HepG2 (cell line): ENCODE data around the gene RGS11. TPM values are rescaled to one million over a fixed set of nuclear protein-coding genes. Genes with fewer than 3 reads are reported as not detected.

Source experiments
- ADNP ChIP-seq: sonication (generic); formaldehyde crosslinking; IDR thresholded peaks from 2 replicates; pipeline ENCODE4 v1.4.0; 2020; ENCODE audit warnings: missing genetic modification reagents
- ATF3 ChIP-seq: sonication (generic); formaldehyde crosslinking; IDR thresholded peaks from 2 replicates; pipeline ENCODE4 v1.4.0; 2020; ENCODE audit warnings: missing genetic modification reagents
- BATF2 ChIP-seq: sonication (generic); formaldehyde crosslinking; IDR thresholded peaks from 2 replicates; pipeline ENCODE4 v1.8.0; 2022; ENCODE audit warnings: mild to moderate bottlenecking, missing genetic modification reagents, moderate library complexity
- BHLHE40 ChIP-seq: IDR thresholded peaks from 2 replicates; pipeline ENCODE4 v1.6.1; 2011; ENCODE audit warnings: low read length, improper control_type of control experiment
- DR1 ChIP-seq: sonication (generic); formaldehyde crosslinking; IDR thresholded peaks from 2 replicates; pipeline ENCODE4 v1.8.0; 2021; ENCODE audit warnings: mild to moderate bottlenecking, missing genetic modification reagents, inconsistent platforms
- E2F1 ChIP-seq: sonication (generic); formaldehyde crosslinking; IDR thresholded peaks from 2 replicates; pipeline ENCODE4 v1.5.0; 2020; ENCODE audit warnings: missing genetic modification reagents
- FOXC1 ChIP-seq: sonication (generic); formaldehyde crosslinking; IDR thresholded peaks from 2 replicates; pipeline ENCODE4 v1.8.0; 2022; ENCODE audit warnings: mild to moderate bottlenecking, missing genetic modification reagents, borderline replicate concordance
- FOXO1 ChIP-seq: sonication (generic); formaldehyde crosslinking; IDR thresholded peaks from 2 replicates; pipeline ENCODE4 v1.4.0; 2020; ENCODE audit warnings: missing genetic modification reagents
- GLI4 ChIP-seq: sonication (generic); formaldehyde crosslinking; IDR thresholded peaks from 2 replicates; pipeline ENCODE4 v1.5.1; 2020; ENCODE audit warnings: missing genetic modification reagents, mild to moderate bottlenecking, moderate library complexity, borderline replicate concordance
- ISL2 ChIP-seq: sonication (generic); formaldehyde crosslinking; IDR thresholded peaks from 2 replicates; pipeline ENCODE4 v1.5.0; 2020; ENCODE audit warnings: missing genetic modification reagents
- MXD4 ChIP-seq: IDR thresholded peaks from 2 replicates; pipeline ENCODE4 v1.6.1; 2016; ENCODE audit warnings: mild to moderate bottlenecking, missing biosample characterization, missing genetic modification reagents
- NFATC3 ChIP-seq: sonication (generic); formaldehyde crosslinking; IDR thresholded peaks from 2 replicates; pipeline ENCODE4 v1.5.1; 2020; ENCODE audit warnings: mild to moderate bottlenecking, missing genetic modification reagents
- SATB2 ChIP-seq: sonication (generic); formaldehyde crosslinking; IDR thresholded peaks from 2 replicates; pipeline ENCODE4 v1.5.0; 2020; ENCODE audit warnings: missing genetic modification reagents
- SSRP1 ChIP-seq: IDR thresholded peaks from 2 replicates; pipeline ENCODE4 v1.6.1; 2016; ENCODE audit warnings: control low read depth
- ZNF180 ChIP-seq: sonication (generic); formaldehyde crosslinking; IDR thresholded peaks from 2 replicates; pipeline ENCODE4 v1.4.0; 2020; ENCODE audit warnings: low read depth, missing genetic modification reagents, borderline replicate concordance
- ZNF333 ChIP-seq: sonication (generic); formaldehyde crosslinking; IDR thresholded peaks from 2 replicates; pipeline ENCODE4 v1.4.0; 2020; ENCODE audit warnings: mild to moderate bottlenecking, missing genetic modification reagents, borderline replicate concordance
- ZNF354B ChIP-seq: sonication (generic); formaldehyde crosslinking; IDR thresholded peaks from 2 replicates; pipeline ENCODE4 v1.8.0; 2022; ENCODE audit warnings: mild to moderate bottlenecking, missing genetic modification reagents
- ZNF451 ChIP-seq: sonication (generic); formaldehyde crosslinking; IDR thresholded peaks from 2 replicates; pipeline ENCODE4 v1.5.0; 2020; ENCODE audit warnings: mild to moderate bottlenecking, missing genetic modification reagents
- ZNF552 ChIP-seq: sonication (generic); formaldehyde crosslinking; IDR thresholded peaks from 2 replicates; pipeline ENCODE4 v1.9.0; 2022; ENCODE audit warnings: missing genetic modification reagents, mild to moderate bottlenecking, borderline replicate concordance
- ZNF670 ChIP-seq: sonication (generic); formaldehyde crosslinking; IDR thresholded peaks from 2 replicates; pipeline ENCODE4 v1.8.0; 2022; ENCODE audit warnings: mild to moderate bottlenecking, missing genetic modification reagents, borderline replicate concordance
- polyA plus RNA-seq, 8 experiments: library from polyadenylated mRNA; depleted of rRNA in 3 of 8; stranded (reverse) in 7 of 8; unstranded in 1 of 8; fragments of >200 nt; fragmentation: Illumina TruSeq in 4 of 8; extraction: Trizol in 4 of 8; gene quantifications; 2 replicates each; pipeline versions ENCODE4 v1.2.1 to v1.2.3, GENCODE V29; 2011 to 2016; ENCODE audit warnings: low read depth in 4 of 8, missing spikeins in 1 of 8, mixed read lengths in 1 of 8; ENCODE audit not compliant: insufficient read depth in 1 of 8
- total RNA-seq, 5 experiments: library from RNA; depleted of rRNA; stranded (reverse); fragments of >200 nt; fragmentation: Illumina TruSeq; extraction: Trizol; gene quantifications; 2 replicates each; pipeline ENCODE4 v1.2.3, GENCODE V29; 2016; ENCODE audit warnings: low read depth in 1 of 5
- TF ChIP-seq, protein P1 (sequence below): sonication (generic); formaldehyde crosslinking; IDR thresholded peaks from 2 replicates; pipeline ENCODE4 v1.8.0; 2023; ENCODE audit warnings: mild to moderate bottlenecking, missing genetic modification reagents
- TF ChIP-seq, protein P2 (sequence below): sonication (generic); formaldehyde crosslinking; IDR thresholded peaks from 2 replicates; pipeline ENCODE4 v1.5.0; 2020; ENCODE audit warnings: mild to moderate bottlenecking, missing genetic modification reagents, borderline replicate concordance
- TF ChIP-seq, protein P3 (sequence below): IDR thresholded peaks from 2 replicates; pipeline ENCODE4 v1.6.1; 2016; ENCODE audit warnings: low read depth, control low read depth

RGS11 gene
- total and polyA plus RNA-seq, 2 of the 13 experiments (the other 11 are each of a cell fraction or from before 2014, with no cell fraction given), result 0.11 TPM; not detected in 1

- peak; percentile 89 for TF ChIP-seq E2F1
- TF ChIP-seq ZNF670 (CRISPR knock-in tag), result peak; percentile 99
- TF ChIP-seq, protein P1, sequence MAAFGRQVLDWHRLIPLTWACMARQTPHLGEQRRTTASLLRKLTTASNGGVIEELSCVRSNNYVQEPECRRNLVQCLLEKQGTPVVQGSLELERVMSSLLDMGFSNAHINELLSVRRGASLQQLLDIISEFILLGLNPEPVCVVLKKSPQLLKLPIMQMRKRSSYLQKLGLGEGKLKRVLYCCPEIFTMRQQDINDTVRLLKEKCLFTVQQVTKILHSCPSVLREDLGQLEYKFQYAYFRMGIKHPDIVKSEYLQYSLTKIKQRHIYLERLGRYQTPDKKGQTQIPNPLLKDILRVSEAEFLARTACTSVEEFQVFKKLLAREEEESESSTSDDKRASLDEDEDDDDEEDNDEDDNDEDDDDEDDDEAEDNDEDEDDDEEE, result peak; percentile 83
- peak; percentile 84 for TF ChIP-seq NFATC3 (CRISPR knock-in tag)
- no peak for TF ChIP-seq ADNP (CRISPR knock-in tag)
- TF ChIP-seq ZNF354B (CRISPR knock-in tag), result peak; percentile 99
- TF ChIP-seq, protein P2, sequence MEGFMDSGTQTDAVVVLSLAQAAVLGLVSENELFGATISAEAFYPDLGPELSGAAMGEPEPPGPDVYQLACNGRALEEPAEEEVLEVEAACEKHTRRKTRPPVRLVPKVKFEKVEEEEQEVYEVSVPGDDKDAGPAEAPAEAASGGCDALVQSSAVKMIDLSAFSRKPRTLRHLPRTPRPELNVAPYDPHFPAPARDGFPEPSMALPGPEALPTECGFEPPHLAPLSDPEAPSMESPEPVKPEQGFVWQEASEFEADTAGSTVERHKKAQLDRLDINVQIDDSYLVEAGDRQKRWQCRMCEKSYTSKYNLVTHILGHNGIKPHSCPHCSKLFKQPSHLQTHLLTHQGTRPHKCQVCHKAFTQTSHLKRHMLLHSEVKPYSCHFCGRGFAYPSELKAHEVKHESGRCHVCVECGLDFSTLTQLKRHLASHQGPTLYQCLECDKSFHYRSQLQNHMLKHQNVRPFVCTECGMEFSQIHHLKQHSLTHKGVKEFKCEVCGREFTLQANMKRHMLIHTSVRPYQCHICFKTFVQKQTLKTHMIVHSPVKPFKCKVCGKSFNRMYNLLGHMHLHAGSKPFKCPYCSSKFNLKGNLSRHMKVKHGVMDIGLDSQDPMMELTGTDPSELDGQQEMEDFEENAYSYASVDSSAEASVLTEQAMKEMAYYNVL (CRISPR knock-in tag), result peak; percentile 74
- peak; percentile 43; the same call in 1 of the 2 replicates for TF ChIP-seq ZNF180
- TF ChIP-seq BHLHE40, result no peak
- TF ChIP-seq ZNF333 (CRISPR knock-in tag), result peak; percentile 71; the same call in 1 of the 2 replicates
- peak; percentile 99 for TF ChIP-seq ZNF451 (CRISPR knock-in tag)
- TF ChIP-seq DR1 (CRISPR knock-in tag), result peak; percentile 93
- TF ChIP-seq, protein P3, sequence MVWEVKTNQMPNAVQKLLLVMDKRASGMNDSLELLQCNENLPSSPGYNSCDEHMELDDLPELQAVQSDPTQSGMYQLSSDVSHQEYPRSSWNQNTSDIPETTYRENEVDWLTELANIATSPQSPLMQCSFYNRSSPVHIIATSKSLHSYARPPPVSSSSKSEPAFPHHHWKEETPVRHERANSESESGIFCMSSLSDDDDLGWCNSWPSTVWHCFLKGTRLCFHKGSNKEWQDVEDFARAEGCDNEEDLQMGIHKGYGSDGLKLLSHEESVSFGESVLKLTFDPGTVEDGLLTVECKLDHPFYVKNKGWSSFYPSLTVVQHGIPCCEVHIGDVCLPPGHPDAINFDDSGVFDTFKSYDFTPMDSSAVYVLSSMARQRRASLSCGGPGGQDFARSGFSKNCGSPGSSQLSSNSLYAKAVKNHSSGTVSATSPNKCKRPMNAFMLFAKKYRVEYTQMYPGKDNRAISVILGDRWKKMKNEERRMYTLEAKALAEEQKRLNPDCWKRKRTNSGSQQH (CRISPR knock-in tag), result peak; percentile 65
- no peak for TF ChIP-seq SSRP1 (CRISPR knock-in tag)
- TF ChIP-seq FOXC1 (CRISPR knock-in tag), result peak; percentile 97
- TF ChIP-seq ZNF552, result peak; percentile 84; the same call in 1 of the 2 replicates
- peak; percentile 85 for TF ChIP-seq ISL2
- peak; percentile 95 for TF ChIP-seq GLI4 (CRISPR knock-in tag)
- peak; percentile 90 for TF ChIP-seq FOXO1
- TF ChIP-seq MXD4 (CRISPR knock-in tag), result peak; percentile 96
- peak; percentile 76 for TF ChIP-seq ATF3 (CRISPR knock-in tag)
- TF ChIP-seq SATB2 (CRISPR knock-in tag), result no peak
- TF ChIP-seq BATF2, result peak; percentile 95
Observed at GRCh38 chr16:228852-229730, 46.7 kb downstream of the RGS11 start, which contains the start of gene LUC7L (continued).
